T1000 (cell line): ENCODE results near the gene NPHP4.

ENCODE experiments used
- DNase-seq: peaks from one replicate; lab custom pipeline; 2025; ENCODE audit warnings: mixed read lengths; lab: John Stamatoyannopoulos, UW

The NPHP4 gene

GRCh38 chr1:5831600-5832335 is 160.5 kb downstream of the NPHP4 start:
- no peak for DNase-seq

GRCh38 chr1:5830771-5831599 is 161.2 kb downstream of the NPHP4 start:
- DNase-seq, result no peak

GRCh38 chr1:5829414-5829813 is 162.8 kb downstream of the NPHP4 start:
- no peak for DNase-seq

GRCh38 chr1:5828308-5828935 is 163.8 kb downstream of the NPHP4 start:
- no peak for DNase-seq

- DNase-seq, result no peak
Observed at GRCh38 chr1:5827516-5827915, 164.7 kb downstream of the NPHP4 start.

- no peak for DNase-seq
Observed at GRCh38 chr1:5826601-5827000, 165.6 kb downstream of the NPHP4 start.

- no peak for DNase-seq
Observed at GRCh38 chr1:5822726-5823125, 169.5 kb downstream of the NPHP4 start.

- no peak for DNase-seq
Observed at GRCh38 chr1:5822266-5822665, 170.0 kb downstream of the NPHP4 start.

GRCh38 chr1:5821540-5822176 is 170.6 kb downstream of the NPHP4 start:
- DNase-seq, result no peak

GRCh38 chr1:5820026-5820421 is 172.2 kb downstream of the NPHP4 start:
- no peak for DNase-seq

GRCh38 chr1:5819391-5820025 is 172.7 kb downstream of the NPHP4 start:
- DNase-seq, result no peak

- DNase-seq, result no peak
Observed at GRCh38 chr1:5818755-5819154, 173.5 kb downstream of the NPHP4 start.

- no peak for DNase-seq
Observed at GRCh38 chr1:5815716-5816115, 176.5 kb downstream of the NPHP4 start.

GRCh38 chr1:5815211-5815610 is 177.0 kb downstream of the NPHP4 start:
- DNase-seq, result no peak

- no peak for DNase-seq
Observed at GRCh38 chr1:5814046-5814619, 178.1 kb downstream of the NPHP4 start.

GRCh38 chr1:5813480-5813879 is 178.7 kb downstream of the NPHP4 start:
- no peak for DNase-seq
